BJ (cell line): ENCODE measurements around the gene FNDC3B. TPM values are rescaled to one million over a fixed set of nuclear protein-coding genes. Genes with fewer than 3 reads are reported as not detected.

Experiments used
- CTCF ChIA-PET: fragments of 350-600 bp; formaldehyde crosslinking; extraction: SDS; loops from one replicate; lab custom pipeline; 2021; ENCODE audit warnings: antibody characterized with exemption, inconsistent platforms; lab: Yijun Ruan, JAX
- POLR2A ChIA-PET: fragments of 300-600 bp; sonication (Branson Sonifier 250); formaldehyde crosslinking; extraction: SDS; loops from one replicate; lab custom pipeline; 2021; ENCODE audit warnings: antibody characterized with exemption; lab: Charles Lee
- DNase-seq: peaks from one replicate; pipeline ENCODE4 v3.0.0-alpha.2; 2011; ENCODE audit warnings: low read depth
- H3K27me3 ChIP-seq: 2 replicates; pipeline ENCODE4 v1.6.0; 2011; ENCODE audit warnings: low read length; ENCODE audit not compliant: control insufficient read depth, insufficient read depth
- H3K36me3 ChIP-seq: 2 replicates; pipeline ENCODE4 v1.5.1; 2011; ENCODE audit warnings: low read length; ENCODE audit not compliant: control insufficient read depth, insufficient read depth
- H3K4me3 ChIP-seq: 2 replicates; pipeline ENCODE4 v1.5.1; 2011; ENCODE audit warnings: low read depth, mild to moderate bottlenecking, control low read depth, low read length
- CTCF ChIP-seq: IDR thresholded peaks from 2 replicates; pipeline ENCODE4 v1.5.1; 2011; ENCODE audit warnings: low read depth, mild to moderate bottlenecking, control low read depth, inconsistent platforms, low read length, moderate library complexity; ENCODE audit not compliant: insufficient read depth
- polyA plus RNA-seq: library from polyadenylated mRNA; depleted of rRNA; stranded (reverse); fragments of >200 nt; gene quantifications from 2 replicates; pipeline ENCODE4 v1.2.3, GENCODE V29; 2011

FNDC3B gene
- polyA plus RNA-seq, 1 experiment = 28.6 TPM

- H3K4me3 ChIP-seq = no peak overlapping the region
- no peak for DNase-seq
- H3K36me3 ChIP-seq = no peaks in the 10 kb centered on the region
- ChIA-PET POLR2A (no interaction called here), CTCF (interaction anchor here (0.9 to 1.8 kb wide), 4 partner anchors 9 to 96 kb away, joined by 3 to 4 read pairs (median 3); no protein-coding TSS in a partner anchor)
- no peaks in the 10 kb centered on the region for H3K27me3 ChIP-seq
- no peak for TF ChIP-seq CTCF
Measured at GRCh38 chr3:172177803-172178316, 138.5 kb downstream of the FNDC3B start.

- Histone ChIP-seq H3K36me3 (no peaks in the 10 kb centered on the region), H3K27me3 (no peaks in the 10 kb centered on the region), H3K4me3 (no peak overlapping the region)
- ChIA-PET CTCF (interaction anchor here (1.0 kb wide), 1 partner anchor 135 kb away, joined by 3 read pairs; no protein-coding TSS in a partner anchor), POLR2A (interaction anchor here (0.6 kb wide), 1 partner anchor 385 kb away, joined by 3 read pairs; no protein-coding TSS in a partner anchor)
- no peak for TF ChIP-seq CTCF
- DNase-seq = no peak
Measured at GRCh38 chr3:172179680-172180399, 140.5 kb downstream of the FNDC3B start.

GRCh38 chr3:172180473-172180872 lies 141.1 kb downstream of the FNDC3B start:
- no peaks in the 10 kb centered on the region for H3K27me3 ChIP-seq
- no peaks in the 10 kb centered on the region for H3K36me3 ChIP-seq
- ChIA-PET CTCF (interaction anchor here (0.6 kb wide), 1 partner anchor 34 kb away, joined by 3 read pairs; no protein-coding TSS in a partner anchor), POLR2A (no interaction called here)
- no peak overlapping the region for H3K4me3 ChIP-seq
- no peak for TF ChIP-seq CTCF
- DNase-seq = no peak

GRCh38 chr3:172181932-172182586 lies 142.7 kb downstream of the FNDC3B start:
- Histone ChIP-seq H3K36me3 (no peaks in the 10 kb centered on the region), H3K4me3 (no peak overlapping the region), H3K27me3 (no peaks in the 10 kb centered on the region)
- CTCF ChIA-PET = interaction anchor here (0.7 kb wide), 1 partner anchor 14 kb away, joined by 3 read pairs; no protein-coding TSS in a partner anchor
- POLR2A ChIA-PET = no interaction called here
- DNase-seq = no peak
- TF ChIP-seq CTCF = no peak

GRCh38 chr3:172182797-172183196 lies 143.4 kb downstream of the FNDC3B start:
- DNase-seq = no peak
- ChIA-PET CTCF (interaction anchor here (0.7 kb wide), 1 partner anchor 13 kb away, joined by 3 read pairs; no protein-coding TSS in a partner anchor), POLR2A (no interaction called here)
- no peak for TF ChIP-seq CTCF
- H3K4me3 ChIP-seq = no peak overlapping the region
- no peaks in the 10 kb centered on the region for H3K36me3 ChIP-seq
- no peaks in the 10 kb centered on the region for H3K27me3 ChIP-seq
